Hepatocyte (in vitro differentiated cells): ENCODE data around the gene RYR3. TPM values are rescaled to one million over a fixed set of nuclear protein-coding genes. Genes with fewer than 3 reads are reported as not detected.

Experiments used
- DNase-seq: peaks from one replicate; pipeline ENCODE4 v3.0.0-alpha.2; 2016; ENCODE audit warnings: low spot score
- H2AFZ ChIP-seq: fragments of 200-600 bp; sonication (generic); 2 replicates; pipeline ENCODE4 v1.6.0; 2016; ENCODE audit warnings: antibody characterized with exemption, mild to moderate bottlenecking
- H3K27ac ChIP-seq: fragments of 200-600 bp; sonication (generic); 2 replicates; pipeline ENCODE4 v1.5.1; 2016; ENCODE audit warnings: mild to moderate bottlenecking
- H3K27me3 ChIP-seq: fragments of 200-600 bp; sonication (generic); 2 replicates; pipeline ENCODE4 v1.6.1; 2016
- H3K36me3 ChIP-seq: fragments of 200-600 bp; sonication (generic); replicated peaks from 2 replicates; pipeline ENCODE4 v1.5.1; 2016; ENCODE audit warnings: low read depth; ENCODE audit not compliant: insufficient read depth
- H3K4me1 ChIP-seq: fragments of 200-600 bp; sonication (generic); 2 replicates; pipeline ENCODE4 v1.5.1; 2016; ENCODE audit warnings: mild to moderate bottlenecking, moderate library complexity; ENCODE audit not compliant: insufficient read depth
- H3K4me2 ChIP-seq: fragments of 200-600 bp; sonication (generic); 2 replicates; pipeline ENCODE4 v1.6.0; 2016
- H3K4me3 ChIP-seq: fragments of 200-600 bp; sonication (generic); 2 replicates; pipeline ENCODE4 v1.5.1; 2016; ENCODE audit warnings: mild to moderate bottlenecking
- H3K79me2 ChIP-seq: fragments of 200-600 bp; sonication (generic); 2 replicates; pipeline ENCODE4 v1.6.0; 2017; ENCODE audit warnings: mild to moderate bottlenecking
- H3K9me2 ChIP-seq: fragments of 200-600 bp; sonication (generic); replicated peaks from 2 replicates; pipeline ENCODE4 v1.6.0; 2017; ENCODE audit warnings: mild to moderate bottlenecking; ENCODE audit not compliant: insufficient read depth
- H3K9me3 ChIP-seq: fragments of 200-600 bp; sonication (generic); 2 replicates; pipeline ENCODE4 v1.5.1; 2016; ENCODE audit warnings: low read depth, mild to moderate bottlenecking
- H4K20me1 ChIP-seq: fragments of 200-600 bp; sonication (generic); 2 replicates; pipeline ENCODE4 v1.6.0; 2016; ENCODE audit warnings: mild to moderate bottlenecking; ENCODE audit not compliant: insufficient read depth, poor library complexity, severe bottlenecking
- EZH2 ChIP-seq: fragments of 200-600 bp; sonication (generic); IDR thresholded peaks from 2 replicates; pipeline ENCODE4 v1.6.1; 2016; ENCODE audit warnings: antibody characterized with exemption, mild to moderate bottlenecking, borderline replicate concordance
- EZH2phosphoT487 ChIP-seq: fragments of 200-600 bp; sonication (generic); IDR thresholded peaks from one replicate; pipeline ENCODE4 v1.6.1; 2018; ENCODE audit warnings: antibody characterized with exemption, mild to moderate bottlenecking, low read depth, moderate library complexity; ENCODE audit not compliant: unreplicated experiment, severe bottlenecking
- WGBS: methylation state at CpG from one replicate; pipeline ENCODE4 v1.1.6; 2016; ENCODE audit warnings: low lambda C conversion rate; ENCODE audit errors: missing lambda C conversion rate; 5-methylcytosine and 5-hydroxymethylcytosine counted together
- polyA plus RNA-seq: library from polyadenylated mRNA; unstranded; fragments of >200 nt; fragmentation: Nextera tagmentation; extraction: Ambion mirVana; gene quantifications from 2 replicates; pipeline ENCODE4 v1.2.1, GENCODE V29; 2016
- total RNA-seq: library from RNA; depleted of rRNA; stranded (reverse); fragments of >200 nt; gene quantifications from 2 replicates; pipeline ENCODE4 v1.2.3, GENCODE V29; 2014
- TF ChIP-seq, protein P1 (sequence below): fragments of 200-600 bp; sonication (generic); IDR thresholded peaks from 2 replicates; pipeline ENCODE4 v1.5.1; 2016; ENCODE audit warnings: antibody characterized with exemption, mild to moderate bottlenecking; ENCODE audit not compliant: poor library complexity

Gene RYR3
- total and polyA plus RNA-seq, 2 experiments from 2014 or later, result 0.36 to 0.37 TPM

- H3K36me3 ChIP-seq, result no peaks in the 10 kb centered on the region
- H3K9me3 ChIP-seq, result no peaks in the 10 kb centered on the region
- H3K79me2 ChIP-seq, result no peaks in the 10 kb centered on the region
- no peaks in the 10 kb centered on the region for H3K4me1 ChIP-seq
- no peak overlapping the region for H3K4me3 ChIP-seq
- 94% methylated on average over 5 of the region's 5 CpGs for WGBS
- H3K9me2 ChIP-seq, result no peaks in the 10 kb centered on the region
- H3K4me2 ChIP-seq, result no peak overlapping the region
- no peak for DNase-seq
- peaks cover 5% of the 10 kb centered on the region for H3K27me3 ChIP-seq
- no peaks in the 10 kb centered on the region for H4K20me1 ChIP-seq
- TF ChIP-seq, protein P1, sequence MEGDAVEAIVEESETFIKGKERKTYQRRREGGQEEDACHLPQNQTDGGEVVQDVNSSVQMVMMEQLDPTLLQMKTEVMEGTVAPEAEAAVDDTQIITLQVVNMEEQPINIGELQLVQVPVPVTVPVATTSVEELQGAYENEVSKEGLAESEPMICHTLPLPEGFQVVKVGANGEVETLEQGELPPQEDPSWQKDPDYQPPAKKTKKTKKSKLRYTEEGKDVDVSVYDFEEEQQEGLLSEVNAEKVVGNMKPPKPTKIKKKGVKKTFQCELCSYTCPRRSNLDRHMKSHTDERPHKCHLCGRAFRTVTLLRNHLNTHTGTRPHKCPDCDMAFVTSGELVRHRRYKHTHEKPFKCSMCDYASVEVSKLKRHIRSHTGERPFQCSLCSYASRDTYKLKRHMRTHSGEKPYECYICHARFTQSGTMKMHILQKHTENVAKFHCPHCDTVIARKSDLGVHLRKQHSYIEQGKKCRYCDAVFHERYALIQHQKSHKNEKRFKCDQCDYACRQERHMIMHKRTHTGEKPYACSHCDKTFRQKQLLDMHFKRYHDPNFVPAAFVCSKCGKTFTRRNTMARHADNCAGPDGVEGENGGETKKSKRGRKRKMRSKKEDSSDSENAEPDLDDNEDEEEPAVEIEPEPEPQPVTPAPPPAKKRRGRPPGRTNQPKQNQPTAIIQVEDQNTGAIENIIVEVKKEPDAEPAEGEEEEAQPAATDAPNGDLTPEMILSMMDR, result no peak
- no peak for TF ChIP-seq EZH2
- no peak for TF ChIP-seq EZH2phosphoT487
- no peak overlapping the region for H3K27ac ChIP-seq
- no peak overlapping the region for H2AFZ ChIP-seq
These were observed 360.7 kb downstream of the RYR3 start for GRCh38 chr15:33671456-33671855.

- Histone ChIP-seq H2AFZ (no peak overlapping the region), H4K20me1 (no peaks in the 10 kb centered on the region), H3K9me3 (no peaks in the 10 kb centered on the region), H3K27me3 (peaks cover 5% of the 10 kb centered on the region), H3K4me3 (no peak overlapping the region), H3K27ac (no peak overlapping the region), H3K4me1 (no peaks in the 10 kb centered on the region), H3K9me2 (no peaks in the 10 kb centered on the region), H3K36me3 (no peaks in the 10 kb centered on the region), H3K79me2 (no peaks in the 10 kb centered on the region), H3K4me2 (no peak overlapping the region)
- peak; percentile 25 for DNase-seq
- 35% methylated on average over 4 of the region's 4 CpGs for WGBS
- no peak for TF ChIP-seq EZH2
- TF ChIP-seq, protein P1, result peak; percentile 43
These were observed 364.5 kb downstream of the RYR3 start for GRCh38 chr15:33675246-33675645.

GRCh38 chr15:33677238-33677830 is 366.6 kb downstream of the RYR3 start:
- no peaks in the 10 kb centered on the region for H3K9me2 ChIP-seq
- H3K4me2 ChIP-seq, result no peak overlapping the region
- DNase-seq, result no peak
- TF ChIP-seq, protein P1, result no peak
- no peak for TF ChIP-seq EZH2
- H3K27ac ChIP-seq, result no peak overlapping the region
- no peak overlapping the region for H3K4me3 ChIP-seq
- H3K27me3 ChIP-seq, result peaks cover 5% of the 10 kb centered on the region
- H3K36me3 ChIP-seq, result no peaks in the 10 kb centered on the region
- no peaks in the 10 kb centered on the region for H3K79me2 ChIP-seq
- no peaks in the 10 kb centered on the region for H4K20me1 ChIP-seq
- WGBS, result 90% methylated on average over 8 of the region's 8 CpGs
- H2AFZ ChIP-seq, result no peak overlapping the region
- no peaks in the 10 kb centered on the region for H3K9me3 ChIP-seq
- H3K4me1 ChIP-seq, result no peaks in the 10 kb centered on the region

DNA sequence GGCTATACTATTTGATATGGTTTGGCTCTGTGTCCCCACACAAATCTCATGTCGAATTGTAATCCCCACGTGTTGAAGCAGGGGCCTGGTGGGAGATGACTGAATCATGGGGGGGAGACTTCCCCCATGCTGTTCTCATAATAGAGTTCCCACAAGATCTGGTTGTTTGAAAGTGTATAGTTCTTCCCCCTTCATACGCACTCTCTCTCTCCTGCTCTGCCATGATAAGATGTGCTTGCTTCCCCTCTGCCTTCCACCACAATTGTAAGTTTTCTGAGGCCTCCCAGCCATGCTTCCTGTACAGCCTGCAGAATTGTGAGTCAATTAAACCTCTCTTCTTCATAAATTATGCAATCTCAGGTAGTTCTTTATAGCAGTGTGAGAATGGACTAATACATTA is 367.4 kb downstream of the RYR3 start:
- Histone ChIP-seq H3K4me3 (no peak overlapping the region), H3K4me1 (no peaks in the 10 kb centered on the region), H3K36me3 (no peaks in the 10 kb centered on the region), H3K27me3 (peaks cover 3% of the 10 kb centered on the region), H4K20me1 (no peaks in the 10 kb centered on the region), H3K9me2 (no peaks in the 10 kb centered on the region), H3K9me3 (no peaks in the 10 kb centered on the region), H2AFZ (no peak overlapping the region), H3K79me2 (no peaks in the 10 kb centered on the region), H3K4me2 (no peak overlapping the region), H3K27ac (no peak overlapping the region)
- TF ChIP-seq EZH2phosphoT487 (no peak), EZH2 (no peak)
- TF ChIP-seq, protein P1, result no peak
- no peak for DNase-seq
- 65% methylated on average over 3 of the region's 3 CpGs for WGBS
